ENCODE data around the gene GADD45G. TPM values are rescaled to one million over a fixed set of nuclear protein-coding genes. Genes with fewer than 3 reads are reported as not detected.

The GADD45G gene
- total RNA-seq, 1 donor from 2014 or later: 19.9 TPM

DNA sequence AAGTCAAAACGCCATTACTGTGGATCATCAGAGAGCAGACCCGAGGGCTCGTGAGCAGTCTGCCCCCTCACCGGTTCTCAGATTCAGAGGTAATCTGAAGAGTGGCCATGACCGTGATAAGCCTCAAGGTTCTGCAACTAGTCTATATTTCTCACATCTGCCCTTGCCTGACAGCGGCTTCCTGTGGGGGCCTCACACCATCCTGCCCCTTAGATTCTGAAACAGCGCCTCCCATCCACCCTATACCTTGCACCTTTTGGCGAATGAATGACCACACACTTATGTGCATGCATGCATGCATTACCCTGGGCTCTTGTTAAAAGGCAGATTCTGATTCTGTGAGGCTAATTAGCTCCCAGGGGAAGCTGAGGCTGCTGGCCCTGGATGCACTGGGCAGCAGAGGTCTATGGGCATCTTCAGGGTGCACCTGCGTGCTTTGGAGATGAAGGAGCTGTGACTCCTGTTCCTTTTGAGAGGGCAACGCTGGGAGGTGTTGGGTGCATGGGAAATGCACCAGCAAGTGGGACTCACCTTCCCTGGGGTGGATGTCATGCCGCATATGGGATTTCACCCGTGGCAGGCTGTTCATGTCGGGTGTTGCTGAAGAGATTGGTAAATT, 7.8 kb upstream of the GADD45G start:
- intact Hi-C loops (cut with micrococcal nuclease): no loop called here
- Mint-ChIP-seq H3K4me1 (ENCODE audit: low read depth) (peaks cover under 1% of the 10 kb centered on the region), H3K9me3 (no peaks in the 10 kb centered on the region), H3K27ac (no peak overlapping the region), H3K4me3 (ENCODE audit: low read depth) (no peak overlapping the region), H3K27me3 (ENCODE audit: low read depth) (peaks cover 42% of the 10 kb centered on the region), H3K36me3 (ENCODE audit: low read depth) (no peaks in the 10 kb centered on the region)
- DNase-seq (ENCODE audit: low spot score): no peak

GRCh38 chr9:89597711-89598362, 7.0 kb upstream of the GADD45G start:
- Mint-ChIP-seq H3K4me1 (ENCODE audit: low read depth) (peaks cover 3% of the 10 kb centered on the region), H3K27ac (no peak overlapping the region), H3K27me3 (ENCODE audit: low read depth) (peaks cover 38% of the 10 kb centered on the region)

DNA sequence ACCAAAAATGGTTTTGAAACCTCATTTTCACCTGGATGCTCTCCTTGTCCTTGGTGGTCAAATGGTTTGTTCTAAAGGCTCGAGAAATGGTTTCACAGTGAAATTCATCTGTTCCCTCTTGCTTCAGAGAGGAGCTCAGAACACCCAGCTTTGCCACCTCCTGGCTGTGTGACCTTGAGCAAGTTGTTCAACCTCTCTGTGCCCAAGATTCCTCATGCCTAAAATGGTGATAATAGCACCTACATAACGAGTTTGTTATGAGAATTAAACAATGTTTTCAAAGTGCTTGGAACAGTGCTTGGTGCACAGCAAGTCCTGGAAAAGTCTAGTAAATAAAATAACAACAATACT, 6.5 kb upstream of the GADD45G start:
- Mint-ChIP-seq H3K4me1 (ENCODE audit: low read depth) (peaks cover 6% of the 10 kb centered on the region), H3K27me3 (ENCODE audit: low read depth) (peaks cover 35% of the 10 kb centered on the region), H3K9me3 (no peaks in the 10 kb centered on the region), H3K4me3 (ENCODE audit: low read depth) (no peak overlapping the region), H3K27ac (no peak overlapping the region), H3K36me3 (ENCODE audit: low read depth) (no peaks in the 10 kb centered on the region)
- no peak for DNase-seq (ENCODE audit: low spot score)
- intact Hi-C loops (cut with micrococcal nuclease): loop anchor here (1.0 kb wide), 1 partner anchor 504 kb away; no protein-coding TSS in a partner anchor

More at GRCh38 chr9:89597711-89598362, 7.0 kb upstream of the GADD45G start:
- DNase-seq (ENCODE audit: low spot score): peak; percentile 44
- intact Hi-C loops (cut with micrococcal nuclease): loop anchor here (1.0 kb wide), 1 partner anchor 504 kb away; no protein-coding TSS in a partner anchor
- Mint-ChIP-seq H3K9me3 (no peaks in the 10 kb centered on the region), H3K36me3 (ENCODE audit: low read depth) (no peaks in the 10 kb centered on the region), H3K4me3 (ENCODE audit: low read depth) (no peak overlapping the region)

DNA sequence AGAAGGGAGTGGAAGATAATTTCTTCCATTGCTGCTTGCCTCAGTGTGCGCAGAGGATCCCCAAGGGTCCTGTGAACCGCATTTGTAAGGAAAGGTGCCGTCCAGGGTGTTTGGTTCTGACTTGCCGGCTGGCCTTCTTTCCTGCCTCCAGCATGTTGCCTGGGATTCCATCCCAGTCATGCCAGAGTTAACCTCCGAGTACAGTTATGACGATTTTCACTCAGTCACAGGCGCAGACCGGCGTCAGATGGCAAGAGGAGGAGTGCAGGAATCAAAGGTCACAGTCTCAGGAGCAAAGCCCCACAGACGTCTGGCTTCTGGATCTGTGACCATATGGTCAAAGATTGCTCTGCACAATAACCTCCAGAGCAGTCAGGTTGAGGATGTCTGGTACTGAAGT, 5.9 kb upstream of the GADD45G start:
- no peak overlapping the region for H3K4me3 Mint-ChIP-seq (ENCODE audit: low read depth)
- DNase-seq (ENCODE audit: low spot score): no peak
- intact Hi-C loops (cut with micrococcal nuclease): loop anchor here (1.0 kb wide), 1 partner anchor 503 kb away; no protein-coding TSS in a partner anchor
- no peaks in the 10 kb centered on the region for H3K9me3 Mint-ChIP-seq
- no peaks in the 10 kb centered on the region for H3K36me3 Mint-ChIP-seq (ENCODE audit: low read depth)
- peaks cover 9% of the 10 kb centered on the region for H3K4me1 Mint-ChIP-seq (ENCODE audit: low read depth)
- H3K27ac Mint-ChIP-seq: no peak overlapping the region
- H3K27me3 Mint-ChIP-seq (ENCODE audit: low read depth): peaks cover 31% of the 10 kb centered on the region

DNA sequence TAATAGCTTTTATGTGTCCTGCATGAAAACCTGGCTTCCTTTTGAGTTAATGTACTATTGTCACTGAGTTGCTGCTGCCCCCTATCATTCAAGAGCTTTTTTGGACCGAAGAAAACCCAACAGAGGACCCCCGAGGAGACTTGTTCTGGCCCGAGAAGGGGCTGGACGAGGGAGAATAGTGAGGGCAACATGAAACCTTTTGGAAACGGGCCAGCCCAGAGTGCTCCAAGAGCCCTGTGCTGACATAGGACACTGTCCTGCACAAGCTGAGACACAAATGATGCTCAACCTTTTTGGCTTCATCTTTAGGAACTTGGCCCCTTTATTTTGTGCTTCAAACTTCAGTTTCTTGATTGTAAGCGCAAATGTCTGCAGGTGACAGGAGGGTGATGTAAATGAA, 4.0 kb upstream of the GADD45G start:
- DNase-seq (ENCODE audit: low spot score): no peak
- H3K4me1 Mint-ChIP-seq (ENCODE audit: low read depth): peaks cover 11% of the 10 kb centered on the region
- no peak overlapping the region for H3K27ac Mint-ChIP-seq
- peaks cover 11% of the 10 kb centered on the region for H3K36me3 Mint-ChIP-seq (ENCODE audit: low read depth)
- peaks cover 22% of the 10 kb centered on the region for H3K27me3 Mint-ChIP-seq (ENCODE audit: low read depth)
- H3K4me3 Mint-ChIP-seq (ENCODE audit: low read depth): no peak overlapping the region
- H3K9me3 Mint-ChIP-seq: no peaks in the 10 kb centered on the region
- intact Hi-C loops (cut with micrococcal nuclease): loop anchor here (5.0 to 10.0 kb wide), 3 partner anchors 224 to 621 kb away; no protein-coding TSS in a partner anchor

DNA sequence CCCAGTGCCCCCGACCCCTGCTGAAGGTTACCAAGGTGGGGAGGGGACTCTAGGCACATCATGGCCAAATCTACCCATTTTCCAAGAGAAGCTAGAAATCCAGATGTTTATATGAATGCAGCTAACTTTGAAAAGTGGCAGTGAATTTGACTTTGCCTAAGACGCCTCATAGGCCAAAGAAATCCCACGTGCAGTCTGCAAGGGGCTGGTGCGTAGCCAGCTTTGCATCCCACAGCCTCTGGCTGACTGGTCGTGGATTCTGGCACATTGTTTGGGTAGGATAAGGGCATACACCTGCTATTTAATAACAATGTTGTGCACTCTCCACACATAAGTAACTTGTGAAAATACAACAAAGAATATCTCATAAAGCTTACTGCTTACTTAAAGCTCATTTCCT, 3.5 kb upstream of the GADD45G start:
- H3K4me3 Mint-ChIP-seq (ENCODE audit: low read depth): no peak overlapping the region
- intact Hi-C loops (cut with micrococcal nuclease): loop anchor here (5.0 to 10.0 kb wide), 3 partner anchors 223 to 621 kb away; no protein-coding TSS in a partner anchor
- no peak for DNase-seq (ENCODE audit: low spot score)
- peaks cover 22% of the 10 kb centered on the region for H3K27me3 Mint-ChIP-seq (ENCODE audit: low read depth)
- H3K9me3 Mint-ChIP-seq: no peaks in the 10 kb centered on the region
- peaks cover 13% of the 10 kb centered on the region for H3K4me1 Mint-ChIP-seq (ENCODE audit: low read depth)
- H3K27ac Mint-ChIP-seq: no peak overlapping the region
- peaks cover 16% of the 10 kb centered on the region for H3K36me3 Mint-ChIP-seq (ENCODE audit: low read depth)

- intact Hi-C loops (cut with micrococcal nuclease): loop anchor here (5.0 to 10.0 kb wide), 3 partner anchors 223 to 620 kb away; no protein-coding TSS in a partner anchor
- no peaks in the 10 kb centered on the region for H3K9me3 Mint-ChIP-seq
- no peak overlapping the region for H3K27ac Mint-ChIP-seq
- H3K27me3 Mint-ChIP-seq (ENCODE audit: low read depth): peaks cover 20% of the 10 kb centered on the region
- H3K4me3 Mint-ChIP-seq (ENCODE audit: low read depth): no peak overlapping the region
- no peak for DNase-seq (ENCODE audit: low spot score)
- H3K36me3 Mint-ChIP-seq (ENCODE audit: low read depth): peaks cover 23% of the 10 kb centered on the region
- H3K4me1 Mint-ChIP-seq (ENCODE audit: low read depth): peaks cover 20% of the 10 kb centered on the region
Observed at GRCh38 chr9:89601856-89602562, 2.8 kb upstream of the GADD45G start.

DNA sequence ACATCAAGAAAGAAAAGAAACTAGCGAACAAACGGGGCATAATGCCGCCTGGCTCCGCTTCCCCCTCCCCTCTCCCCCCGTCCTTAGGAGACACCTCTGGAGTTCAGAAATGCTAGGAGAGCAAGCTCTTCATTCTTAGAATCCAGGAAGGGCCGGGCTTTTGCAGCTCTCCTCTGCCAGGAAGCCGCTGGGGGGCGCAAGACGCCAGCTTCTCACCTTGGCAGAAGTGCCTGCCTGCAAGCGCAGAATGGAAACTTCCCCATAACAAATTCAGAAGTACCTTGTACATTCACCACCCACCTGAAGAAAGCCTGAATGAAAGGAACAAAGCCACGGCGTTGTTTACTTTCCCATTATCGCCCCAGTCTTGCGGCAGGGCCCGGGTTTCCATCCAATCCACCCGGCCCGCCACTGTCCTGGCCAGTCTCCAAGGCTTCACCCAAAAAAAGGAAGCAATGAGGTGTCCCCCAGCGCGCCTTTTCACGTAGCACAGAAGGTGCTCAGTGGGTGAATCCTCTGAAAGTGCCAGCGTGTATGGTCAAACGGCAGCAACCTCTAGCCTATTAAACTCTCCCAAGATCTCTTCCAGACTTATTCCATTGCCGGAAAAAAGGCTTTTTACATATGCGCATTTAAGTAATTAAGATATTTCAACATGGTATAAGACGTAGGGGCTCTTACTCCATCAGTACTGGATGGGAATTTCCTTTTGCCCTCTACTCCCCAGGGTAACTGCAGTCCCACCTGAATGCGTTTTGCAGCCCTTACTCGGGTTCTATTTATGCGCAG, 1.6 kb upstream of the GADD45G start:
- H3K4me3 Mint-ChIP-seq (ENCODE audit: low read depth): peak overlapping the region; percentile 83
- peak overlapping the region; percentile 81 for H3K27ac Mint-ChIP-seq
- H3K9me3 Mint-ChIP-seq: no peaks in the 10 kb centered on the region
- intact Hi-C loops (cut with micrococcal nuclease): loop anchor here (1.0 to 10.0 kb wide), 7 partner anchors 136 to 619 kb away; no protein-coding TSS in a partner anchor
- peaks cover 25% of the 10 kb centered on the region for H3K4me1 Mint-ChIP-seq (ENCODE audit: low read depth)
- DNase-seq (ENCODE audit: low spot score): peak; percentile 82
- H3K36me3 Mint-ChIP-seq (ENCODE audit: low read depth): peaks cover 32% of the 10 kb centered on the region
- peaks cover 19% of the 10 kb centered on the region for H3K27me3 Mint-ChIP-seq (ENCODE audit: low read depth)

GRCh38 chr9:89603767-89604665, 796 bp upstream of the GADD45G start:
- H3K27ac Mint-ChIP-seq: peak overlapping the region; percentile 88
- H3K4me3 Mint-ChIP-seq (ENCODE audit: low read depth): peak overlapping the region; percentile 87

DNA sequence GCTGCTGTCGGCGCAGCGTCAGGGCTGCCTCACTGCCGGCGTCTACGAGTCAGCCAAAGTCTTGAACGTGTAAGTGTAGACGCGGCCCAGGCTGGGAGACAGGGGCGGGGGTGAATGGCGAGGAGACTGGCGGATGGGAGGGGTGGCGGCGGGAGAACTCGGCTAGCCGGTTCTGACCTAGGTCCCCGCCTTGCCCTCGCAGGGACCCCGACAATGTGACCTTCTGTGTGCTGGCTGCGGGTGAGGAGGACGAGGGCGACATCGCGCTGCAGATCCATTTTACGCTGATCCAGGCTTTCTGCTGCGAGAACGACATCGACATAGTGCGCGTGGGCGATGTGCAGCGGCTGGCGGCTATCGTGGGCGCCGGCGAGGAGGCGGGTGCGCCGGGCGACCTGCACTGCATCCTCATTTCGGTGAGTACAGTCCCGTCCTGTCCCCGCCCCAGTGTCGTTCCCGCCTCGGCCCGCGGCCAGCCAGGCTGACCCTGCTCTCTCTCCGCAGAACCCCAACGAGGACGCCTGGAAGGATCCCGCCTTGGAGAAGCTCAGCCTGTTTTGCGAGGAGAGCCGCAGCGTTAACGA, 745 bp downstream of the GADD45G start:
- H3K9me3 Mint-ChIP-seq: no peaks in the 10 kb centered on the region
- peak overlapping the region; percentile 87 for H3K4me3 Mint-ChIP-seq (ENCODE audit: low read depth)
- H3K27me3 Mint-ChIP-seq (ENCODE audit: low read depth): peaks cover 15% of the 10 kb centered on the region
- peak overlapping the region; percentile 88 for H3K27ac Mint-ChIP-seq
- peak; percentile 57 for DNase-seq (ENCODE audit: low spot score)
- peaks cover 32% of the 10 kb centered on the region for H3K36me3 Mint-ChIP-seq (ENCODE audit: low read depth)
- intact Hi-C loops (cut with micrococcal nuclease): loop anchor here (2.0 to 10.0 kb wide), 3 partner anchors 52 to 379 kb away; no protein-coding TSS in a partner anchor
- peaks cover 25% of the 10 kb centered on the region for H3K4me1 Mint-ChIP-seq (ENCODE audit: low read depth)

More at GRCh38 chr9:89603767-89604665, 796 bp upstream of the GADD45G start:
- intact Hi-C loops (cut with micrococcal nuclease): loop anchor here (1.0 to 10.0 kb wide), 10 partner anchors 97 to 618 kb away; no protein-coding TSS in a partner anchor
- DNase-seq (ENCODE audit: low spot score): peak; percentile 51
- Mint-ChIP-seq H3K9me3 (no peaks in the 10 kb centered on the region), H3K27me3 (ENCODE audit: low read depth) (peaks cover 19% of the 10 kb centered on the region), H3K4me1 (ENCODE audit: low read depth) (peaks cover 25% of the 10 kb centered on the region), H3K36me3 (ENCODE audit: low read depth) (peaks cover 32% of the 10 kb centered on the region)

GRCh38 chr9:89606049-89606623, 1.3 kb downstream of the GADD45G start:
- intact Hi-C loops (cut with micrococcal nuclease): loop anchor here (5.0 to 10.0 kb wide), 2 partner anchors 51 to 219 kb away; no protein-coding TSS in a partner anchor

More at GRCh38 chr9:89606049-89606623, 1.3 kb downstream of the GADD45G start:
- H3K27ac Mint-ChIP-seq: peak overlapping the region; percentile 88
- H3K9me3 Mint-ChIP-seq: no peaks in the 10 kb centered on the region
- H3K27me3 Mint-ChIP-seq (ENCODE audit: low read depth): peaks cover 10% of the 10 kb centered on the region
- DNase-seq (ENCODE audit: low spot score): peak; percentile 32
- peak overlapping the region; percentile 87 for H3K4me3 Mint-ChIP-seq (ENCODE audit: low read depth)
- H3K4me1 Mint-ChIP-seq (ENCODE audit: low read depth): peaks cover 25% of the 10 kb centered on the region
- H3K36me3 Mint-ChIP-seq (ENCODE audit: low read depth): peaks cover 32% of the 10 kb centered on the region

All from activated T-helper 2 cell treated with anti-CD3 and anti-CD28 coated beads, Interferon-gamma antibody, Interleukin-2, Interleukin-4, amounts not matched to agents 10 μg/mL and 5 μg/mL and 100 μg/mL, durations not matched to agents 14 hours and 24 hours and 36 hours (primary cell).